HEK293 (cell line): Measurements from ENCODE around the gene AGAP1.

Experiments
- ZNF324 ChIP-seq: fragments of 450-650 bp; formaldehyde crosslinking; IDR thresholded peaks from 2 replicates; pipeline ENCODE4 v1.5.1; 2016; ENCODE audit warnings: missing biosample characterization, missing genetic modification characterization
- ZNF670 ChIP-seq: fragments of 450-650 bp; formaldehyde crosslinking; IDR thresholded peaks from 2 replicates; pipeline ENCODE4 v1.5.1; 2016; ENCODE audit warnings: missing biosample characterization, missing genetic modification characterization, low read depth
- ZNF830 ChIP-seq: fragments of 450-650 bp; IDR thresholded peaks from 2 replicates; pipeline ENCODE4 v1.5.0; 2018; ENCODE audit warnings: missing biosample characterization, missing genetic modification characterization, low read depth, mild to moderate bottlenecking, moderate library complexity
- TF ChIP-seq, protein P1 (sequence below): fragments of 450-650 bp; formaldehyde crosslinking; IDR thresholded peaks from 2 replicates; pipeline ENCODE4 v1.5.1; 2016; ENCODE audit warnings: missing biosample characterization, missing genetic modification characterization
- TF ChIP-seq, protein P2 (sequence below): fragments of 450-650 bp; formaldehyde crosslinking; IDR thresholded peaks from 2 replicates; pipeline ENCODE4 v1.5.1; 2017; ENCODE audit warnings: missing biosample characterization, missing genetic modification characterization

DNA sequence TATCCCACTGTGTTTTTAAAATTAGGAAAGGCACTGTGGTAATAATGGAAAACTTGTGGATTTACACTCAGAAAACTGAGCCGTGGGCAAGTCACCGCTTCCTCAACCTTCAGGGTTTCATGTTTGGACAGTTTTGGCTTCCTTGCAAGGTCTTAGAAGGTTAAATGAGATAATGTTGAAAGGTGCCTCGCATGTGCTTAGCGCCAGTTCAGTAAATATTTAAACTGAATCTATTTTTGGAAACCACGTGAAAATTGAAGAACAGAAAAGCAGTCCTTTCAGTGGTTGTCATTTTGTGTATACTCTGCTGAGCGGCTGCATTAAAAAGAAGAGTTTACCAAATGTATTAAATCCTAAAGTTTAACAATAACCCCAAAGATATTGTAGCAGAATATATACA lies 15.2 kb upstream of the AGAP1 start:
- TF ChIP-seq, protein P1, sequence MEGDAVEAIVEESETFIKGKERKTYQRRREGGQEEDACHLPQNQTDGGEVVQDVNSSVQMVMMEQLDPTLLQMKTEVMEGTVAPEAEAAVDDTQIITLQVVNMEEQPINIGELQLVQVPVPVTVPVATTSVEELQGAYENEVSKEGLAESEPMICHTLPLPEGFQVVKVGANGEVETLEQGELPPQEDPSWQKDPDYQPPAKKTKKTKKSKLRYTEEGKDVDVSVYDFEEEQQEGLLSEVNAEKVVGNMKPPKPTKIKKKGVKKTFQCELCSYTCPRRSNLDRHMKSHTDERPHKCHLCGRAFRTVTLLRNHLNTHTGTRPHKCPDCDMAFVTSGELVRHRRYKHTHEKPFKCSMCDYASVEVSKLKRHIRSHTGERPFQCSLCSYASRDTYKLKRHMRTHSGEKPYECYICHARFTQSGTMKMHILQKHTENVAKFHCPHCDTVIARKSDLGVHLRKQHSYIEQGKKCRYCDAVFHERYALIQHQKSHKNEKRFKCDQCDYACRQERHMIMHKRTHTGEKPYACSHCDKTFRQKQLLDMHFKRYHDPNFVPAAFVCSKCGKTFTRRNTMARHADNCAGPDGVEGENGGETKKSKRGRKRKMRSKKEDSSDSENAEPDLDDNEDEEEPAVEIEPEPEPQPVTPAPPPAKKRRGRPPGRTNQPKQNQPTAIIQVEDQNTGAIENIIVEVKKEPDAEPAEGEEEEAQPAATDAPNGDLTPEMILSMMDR, result no peak
- TF ChIP-seq, protein P2, sequence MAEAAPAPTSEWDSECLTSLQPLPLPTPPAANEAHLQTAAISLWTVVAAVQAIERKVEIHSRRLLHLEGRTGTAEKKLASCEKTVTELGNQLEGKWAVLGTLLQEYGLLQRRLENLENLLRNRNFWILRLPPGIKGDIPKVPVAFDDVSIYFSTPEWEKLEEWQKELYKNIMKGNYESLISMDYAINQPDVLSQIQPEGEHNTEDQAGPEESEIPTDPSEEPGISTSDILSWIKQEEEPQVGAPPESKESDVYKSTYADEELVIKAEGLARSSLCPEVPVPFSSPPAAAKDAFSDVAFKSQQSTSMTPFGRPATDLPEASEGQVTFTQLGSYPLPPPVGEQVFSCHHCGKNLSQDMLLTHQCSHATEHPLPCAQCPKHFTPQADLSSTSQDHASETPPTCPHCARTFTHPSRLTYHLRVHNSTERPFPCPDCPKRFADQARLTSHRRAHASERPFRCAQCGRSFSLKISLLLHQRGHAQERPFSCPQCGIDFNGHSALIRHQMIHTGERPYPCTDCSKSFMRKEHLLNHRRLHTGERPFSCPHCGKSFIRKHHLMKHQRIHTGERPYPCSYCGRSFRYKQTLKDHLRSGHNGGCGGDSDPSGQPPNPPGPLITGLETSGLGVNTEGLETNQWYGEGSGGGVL (tag by site-specific recombination), result no peak
- TF ChIP-seq ZNF670 (tag by site-specific recombination) (no peak), ZNF830 (no peak), ZNF324 (tag by site-specific recombination) (no peak)
